ENCODE measurements around the gene CT47B1. TPM values are rescaled to one million over a fixed set of nuclear protein-coding genes. Genes with fewer than 3 reads are reported as not detected.

The CT47B1 gene
- not detected in 2 replicates for total RNA-seq (2014; rRNA removed; shearing (Covaris generic))

DNA sequence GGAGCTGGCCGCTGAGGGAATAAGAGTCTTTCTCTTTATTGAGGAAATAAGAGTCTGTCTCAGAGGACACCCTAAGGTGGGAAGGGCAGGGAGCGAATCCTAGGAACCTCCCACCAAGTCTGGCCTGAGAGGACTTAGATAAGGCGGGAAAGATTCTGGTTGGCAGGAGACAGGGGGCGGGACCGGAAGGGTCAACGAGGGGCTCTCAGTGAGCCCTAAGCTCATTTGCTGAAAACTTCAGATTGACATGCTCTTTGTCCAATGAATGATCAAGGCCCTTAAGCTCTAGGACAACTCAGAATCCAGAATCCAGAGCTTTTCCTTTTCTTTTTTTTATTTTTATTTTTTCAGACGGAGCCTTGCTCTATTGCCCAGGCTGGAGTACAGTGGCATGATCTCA is at the start of gene CT47B1:
CT47B1 (minus strand) TSS at position 101 of the 400 bp plus-strand sequence. CDS start 196 bp downstream, outside the sequence.

Small RNAs within 50 kb of the gene (small RNA-seq; reads per million reads assigned to genes)
- not detected for gene AC008162.1

Other genes starting within 250 kb of the CT47B1 start
- 23.1 and 24.3 TPM in 2 replicates for gene C1GALT1C1, start 245.8 kb downstream of the CT47B1 start, total RNA-seq (2014; rRNA removed; shearing (Covaris generic))
- gene CT47A11, start 61.3 kb upstream of the CT47B1 start, total RNA-seq (2014; rRNA removed; shearing (Covaris generic)): not detected in 2 replicates
- not detected in 2 replicates for gene CT47A10, start 66.2 kb upstream of the CT47B1 start, total RNA-seq (2014; rRNA removed; shearing (Covaris generic))
- gene CT47A9, start 71.0 kb upstream of the CT47B1 start, total RNA-seq (2014; rRNA removed; shearing (Covaris generic)): not detected in 2 replicates
- not detected in 2 replicates for gene CT47A8, start 75.9 kb upstream of the CT47B1 start, total RNA-seq (2014; rRNA removed; shearing (Covaris generic))
- gene CT47A7, start 80.7 kb upstream of the CT47B1 start, total RNA-seq (2014; rRNA removed; shearing (Covaris generic)): not detected in 2 replicates
- not detected in 2 replicates for gene CT47A6, start 85.6 kb upstream of the CT47B1 start, total RNA-seq (2014; rRNA removed; shearing (Covaris generic))
- not detected in 2 replicates for gene CT47A5, start 90.5 kb upstream of the CT47B1 start, total RNA-seq (2014; rRNA removed; shearing (Covaris generic))
- gene CT47A4, start 95.3 kb upstream of the CT47B1 start, total RNA-seq (2014; rRNA removed; shearing (Covaris generic)): not detected in 2 replicates
- not detected in 2 replicates for gene CT47A3, start 100.2 kb upstream of the CT47B1 start, total RNA-seq (2014; rRNA removed; shearing (Covaris generic))
- not detected in 2 replicates for gene CT47A2, start 105.1 kb upstream of the CT47B1 start, total RNA-seq (2014; rRNA removed; shearing (Covaris generic))
- gene CT47A1, start 109.9 kb upstream of the CT47B1 start, total RNA-seq (2014; rRNA removed; shearing (Covaris generic)): not detected in 2 replicates
- 2.2 TPM in 2 replicates for gene GLUD2, start 171.7 kb upstream of the CT47B1 start, total RNA-seq (2014; rRNA removed; shearing (Covaris generic))